Liver (tissue), 9 donors: ENCODE data around the gene ARL3. TPM values are rescaled to one million over a fixed set of nuclear protein-coding genes. Genes with fewer than 3 reads are reported as not detected.
"Not testable (repeated sequence)": the region's sequence is repeated elsewhere in the genome, so short reads cannot be mapped to it uniquely, and the experiment has no call there.

Experiments
- DNase-seq: peaks from one replicate; pipeline ENCODE4 v3.0.0-alpha.2; 2017; ENCODE audit warnings: low spot score
- H3K27ac ChIP-seq, 2 donors: one replicate each; pipeline ENCODE4 v1.7.0; 2013; ENCODE audit warnings: inconsistent platforms in 2 of 2, low read length in 2 of 2, control low read depth in 1 of 2, low read depth in 1 of 2, mild to moderate bottlenecking in 1 of 2
- H3K27me3 ChIP-seq, 4 donors: one replicate each; pipeline versions ENCODE4 v1.6.1 to v1.7.0; 2013; ENCODE audit warnings: low read length in 3 of 4, inconsistent platforms in 1 of 4, mild to moderate bottlenecking in 1 of 4, moderate library complexity in 1 of 4; ENCODE audit not compliant: control insufficient read depth in 4 of 4, insufficient read depth in 4 of 4
- H3K36me3 ChIP-seq, 4 donors: one replicate each; pipeline versions ENCODE4 v1.6.1 to v1.7.0; 2013; ENCODE audit warnings: low read length in 3 of 4, mild to moderate bottlenecking in 3 of 4, low read depth in 1 of 4, moderate library complexity in 1 of 4; ENCODE audit not compliant: control insufficient read depth in 4 of 4, insufficient read depth in 3 of 4
- H3K4me1 ChIP-seq, 4 donors: one replicate each; pipeline versions ENCODE4 v1.6.1 to v1.7.0; 2013; ENCODE audit warnings: low read length in 3 of 4, mild to moderate bottlenecking in 3 of 4, moderate library complexity in 1 of 4; ENCODE audit not compliant: control insufficient read depth in 4 of 4, insufficient read depth in 4 of 4
- H3K4me3 ChIP-seq, 3 donors: one replicate each; pipeline versions ENCODE4 v1.6.1 to v1.7.0; 2013; ENCODE audit warnings: low read length in 3 of 3, control low read depth in 1 of 3, low read depth in 1 of 3, mild to moderate bottlenecking in 1 of 3
- H3K9ac ChIP-seq, 2 donors: one replicate each; pipeline ENCODE4 v1.7.0; 2013; ENCODE audit warnings: low read length in 2 of 2, mild to moderate bottlenecking in 2 of 2, moderate library complexity in 2 of 2, control low read depth in 1 of 2, low read depth in 1 of 2
- H3K9me3 ChIP-seq, 4 donors: one replicate each; pipeline versions ENCODE4 v1.6.1 to v1.7.0; 2013; ENCODE audit warnings: low read length in 3 of 4; ENCODE audit not compliant: control insufficient read depth in 4 of 4
- ATF3 ChIP-seq: IDR thresholded peaks from 2 replicates; pipeline ENCODE4 v1.6.1; 2016; ENCODE audit warnings: antibody characterized with exemption
- EGR1 ChIP-seq, 2 donors: IDR thresholded peaks; 2 replicates each; pipeline ENCODE4 v1.6.1; 2016 to 2018; ENCODE audit warnings: antibody characterized with exemption in 2 of 2, low read depth in 2 of 2
- FOXA1 ChIP-seq: IDR thresholded peaks from 2 replicates; pipeline ENCODE4 v1.6.1; 2016; ENCODE audit warnings: antibody characterized with exemption
- FOXA2 ChIP-seq: IDR thresholded peaks from 2 replicates; pipeline ENCODE4 v1.6.1; 2016; ENCODE audit warnings: antibody characterized with exemption
- GABPA ChIP-seq, 2 donors: IDR thresholded peaks in 1 of 2; conservative IDR thresholded peaks in 1 of 2; 2 replicates each; pipeline ENCODE4 v1.6.1; 2016; ENCODE audit warnings: antibody characterized with exemption in 2 of 2, mild to moderate bottlenecking in 1 of 2, moderate library complexity in 1 of 2
- HNF4G ChIP-seq: IDR thresholded peaks from 2 replicates; pipeline ENCODE4 v1.6.1; 2016; ENCODE audit warnings: antibody characterized with exemption
- JUND ChIP-seq, 2 donors: IDR thresholded peaks; 2 replicates each; pipeline ENCODE4 v1.6.1; 2016; ENCODE audit warnings: antibody characterized with exemption in 2 of 2
- MAX ChIP-seq: IDR thresholded peaks from 2 replicates; pipeline ENCODE4 v1.6.1; 2016; ENCODE audit warnings: antibody characterized with exemption
- NR2F2 ChIP-seq: IDR thresholded peaks from 2 replicates; pipeline ENCODE4 v1.6.1; 2016; ENCODE audit warnings: antibody characterized with exemption
- REST ChIP-seq: IDR thresholded peaks from 2 replicates; pipeline ENCODE4 v1.6.1; 2016; ENCODE audit warnings: antibody characterized with exemption, mild to moderate bottlenecking
- SP1 ChIP-seq: IDR thresholded peaks from 2 replicates; pipeline ENCODE4 v1.6.1; 2018; ENCODE audit warnings: antibody characterized with exemption, mild to moderate bottlenecking
- WGBS: extraction: QIAGEN DNeasy Blood & Tissue Kit; methylation state at CpG from one replicate; pipeline ENCODE4 v1.1.7; 2013; 5-methylcytosine and 5-hydroxymethylcytosine counted together
- polyA plus RNA-seq, 2 donors: library from polyadenylated mRNA; stranded (reverse) in 1 of 2; unstranded in 1 of 2; fragments of 200-250 nt in 1 of 2; fragments of >200 nt in 1 of 2; fragmentation: Nextera tagmentation in 1 of 2; extraction: Ambion mirVana in 1 of 2; gene quantifications; one replicate each; pipeline versions ENCODE4 v1.2.1 to v1.2.3, GENCODE V29; 2013 to 2015
- total RNA-seq, 2 donors: library from RNA; depleted of rRNA; stranded (reverse); fragments of >200 nt; gene quantifications; one replicate each; pipeline ENCODE4 v1.2.3, GENCODE V29; 2014
- TF ChIP-seq, protein P1 (sequence below): fragments of 150-350 bp; IDR thresholded peaks from 2 replicates; pipeline ENCODE4 v1.5.1; 2017; ENCODE audit warnings: improper control_type of control experiment, low read depth, low read length; ENCODE audit not compliant: missing input control
- donor health status: healthy.
- donor health status: healthy.
- donor health status: healthy.
- donor health status: healthy.
- donor health status: healthy.

ARL3 gene
- total and polyA plus RNA-seq, 4 donors: 1.0 to 2.5 (median 2.3) TPM

- Histone ChIP-seq H3K4me1 (no peaks in the 10 kb centered on the region), H3K27me3 (no peaks in the 10 kb centered on the region), H3K27ac (no peak overlapping the region), H3K4me3 (no peak overlapping the region), H3K9me3 (no peaks in the 10 kb centered on the region), H3K36me3 (peaks cover 1 to 9% (median 5%) of the 10 kb centered on the region in 4 donors), H3K9ac (no peak overlapping the region)
- TF ChIP-seq JUND (IDR thresholded peaks at IDR 0.05): no peak
- no peak for TF ChIP-seq FOXA2
- no peak for TF ChIP-seq HNF4G
- TF ChIP-seq SP1: no peak
- TF ChIP-seq NR2F2: no peak
- no peak for TF ChIP-seq FOXA1
- TF ChIP-seq EGR1 (IDR thresholded peaks at IDR 0.05; ENCODE audit: low read depth in 2 of 2): no peak
- TF ChIP-seq GABPA (IDR thresholded peaks at IDR 0.05 in 1 of 2, conservative IDR thresholded peaks at IDR 0.05 in 1 of 2): no peak
- TF ChIP-seq MAX: no peak
- TF ChIP-seq ATF3: no peak
- TF ChIP-seq REST: no peak
- TF ChIP-seq, protein P1, sequence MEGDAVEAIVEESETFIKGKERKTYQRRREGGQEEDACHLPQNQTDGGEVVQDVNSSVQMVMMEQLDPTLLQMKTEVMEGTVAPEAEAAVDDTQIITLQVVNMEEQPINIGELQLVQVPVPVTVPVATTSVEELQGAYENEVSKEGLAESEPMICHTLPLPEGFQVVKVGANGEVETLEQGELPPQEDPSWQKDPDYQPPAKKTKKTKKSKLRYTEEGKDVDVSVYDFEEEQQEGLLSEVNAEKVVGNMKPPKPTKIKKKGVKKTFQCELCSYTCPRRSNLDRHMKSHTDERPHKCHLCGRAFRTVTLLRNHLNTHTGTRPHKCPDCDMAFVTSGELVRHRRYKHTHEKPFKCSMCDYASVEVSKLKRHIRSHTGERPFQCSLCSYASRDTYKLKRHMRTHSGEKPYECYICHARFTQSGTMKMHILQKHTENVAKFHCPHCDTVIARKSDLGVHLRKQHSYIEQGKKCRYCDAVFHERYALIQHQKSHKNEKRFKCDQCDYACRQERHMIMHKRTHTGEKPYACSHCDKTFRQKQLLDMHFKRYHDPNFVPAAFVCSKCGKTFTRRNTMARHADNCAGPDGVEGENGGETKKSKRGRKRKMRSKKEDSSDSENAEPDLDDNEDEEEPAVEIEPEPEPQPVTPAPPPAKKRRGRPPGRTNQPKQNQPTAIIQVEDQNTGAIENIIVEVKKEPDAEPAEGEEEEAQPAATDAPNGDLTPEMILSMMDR: no peak
- no peak for DNase-seq
- WGBS: 91% methylated on average over 3 of the region's 3 CpGs
Observed at GRCh38 chr10:102696736-102697135, 17.5 kb downstream of the ARL3 start.

DNA sequence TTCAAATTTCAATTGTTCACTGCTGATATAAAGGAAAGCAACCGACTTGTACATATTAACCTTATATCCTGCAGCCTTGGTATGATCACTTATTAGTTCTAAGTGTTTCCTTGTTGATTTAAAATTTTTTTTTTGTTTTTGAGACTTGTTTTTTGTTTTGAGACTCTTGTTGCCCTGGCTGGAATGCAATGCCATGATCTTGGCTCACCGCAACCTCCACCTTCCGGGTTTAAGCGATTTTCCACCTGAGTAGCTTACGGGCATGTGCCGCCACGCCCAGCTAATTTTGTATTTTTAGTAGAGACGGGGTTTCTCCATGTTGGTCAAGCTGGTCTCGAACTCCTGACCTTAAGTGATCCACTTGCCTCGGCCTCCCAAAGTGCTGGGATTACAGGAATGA lies 18.8 kb downstream of the ARL3 start:
- not testable (repeated sequence) for H3K9ac ChIP-seq, H3K27me3 ChIP-seq, H3K9me3 ChIP-seq, H3K36me3 ChIP-seq, H3K4me3 ChIP-seq, H3K4me1 ChIP-seq, DNase-seq, H3K27ac ChIP-seq
- 99% methylated on average over 10 of the region's 10 CpGs for WGBS
